WTC11 (cell line): ENCODE results near the gene CIP2A. TPM values are rescaled to one million over a fixed set of nuclear protein-coding genes. Genes with fewer than 3 reads are reported as not detected.

Source experiments
- ATAC-seq: fragments of 200-7000 bp; cut with Tn5 transposase; 2 replicates; pipeline ENCODE4 v1.10.0; 2021; ENCODE audit warnings: mild to moderate bottlenecking, moderate library complexity
- Bru-seq: library from RNA; stranded (reverse); fragments of 400-500 nt; gene quantifications from one replicate; lab custom pipeline; 2021; lab: Mats Ljungman, UMichigan
- CTCF ChIA-PET: fragments of 300-600 bp; sonication (Branson Sonifier 250); formaldehyde crosslinking; loops from one replicate; lab custom pipeline; 2021; ENCODE audit warnings: antibody characterized with exemption; lab: Charles Lee
- POLR2A ChIA-PET: fragments of 350-600 bp; sonication (Branson Sonifier 250); formaldehyde crosslinking; loops from one replicate; lab custom pipeline; 2021; ENCODE audit warnings: antibody characterized with exemption; lab: Charles Lee
- DNase-seq: peaks from one replicate; pipeline ENCODE4 v3.0.0; 2021; ENCODE audit warnings: low spot score
- H3K27ac Mint-ChIP-seq: 2 replicates; pipeline ENCODE4 v1.8.0; 2021; ENCODE audit warnings: mixed read lengths
- H3K27me3 Mint-ChIP-seq: 2 replicates; pipeline ENCODE4 v1.8.0; 2021; ENCODE audit warnings: low read depth, mild to moderate bottlenecking, moderate library complexity, mixed read lengths
- H3K36me3 Mint-ChIP-seq: 2 replicates; pipeline ENCODE4 v1.8.0; 2021; ENCODE audit warnings: mixed read lengths
- H3K4me1 Mint-ChIP-seq: 2 replicates; pipeline ENCODE4 v1.8.0; 2022; ENCODE audit warnings: mixed read lengths
- H3K4me3 Mint-ChIP-seq: 2 replicates; pipeline ENCODE4 v1.8.0; 2021; ENCODE audit warnings: mild to moderate bottlenecking, moderate library complexity, mixed read lengths
- H3K9me3 Mint-ChIP-seq: 2 replicates; pipeline ENCODE4 v1.8.0; 2021; ENCODE audit warnings: mixed read lengths
- AFF4 ChIP-seq: sonication (generic); formaldehyde crosslinking; IDR thresholded peaks from 2 replicates; pipeline ENCODE4 v1.8.1; 2023; ENCODE audit warnings: mild to moderate bottlenecking, missing genetic modification reagents, borderline replicate concordance
- CDX4 ChIP-seq: fragments of 250-450 bp; sonication (Bioruptor Pico); IDR thresholded peaks from 2 replicates; pipeline ENCODE4 v1.9.0; 2021; ENCODE audit warnings: moderate library complexity, mild to moderate bottlenecking, inconsistent platforms, borderline replicate concordance
- E2F4 ChIP-seq: sonication (generic); formaldehyde crosslinking; IDR thresholded peaks from 2 replicates; pipeline ENCODE4 v1.8.1; 2022; ENCODE audit warnings: low read depth, mild to moderate bottlenecking, moderate library complexity, missing genetic modification reagents, borderline replicate concordance
- GABPB1 ChIP-seq: sonication (generic); formaldehyde crosslinking; IDR thresholded peaks from 2 replicates; pipeline ENCODE4 v1.8.1; 2023; ENCODE audit warnings: mild to moderate bottlenecking, missing genetic modification reagents
- JAZF1 ChIP-seq: fragments of 250-450 bp; sonication (Bioruptor Pico); IDR thresholded peaks from 2 replicates; pipeline ENCODE4 v1.9.0; 2021; ENCODE audit warnings: moderate library complexity, mild to moderate bottlenecking, inconsistent platforms
- NR1H2 ChIP-seq: sonication (generic); formaldehyde crosslinking; IDR thresholded peaks from 2 replicates; pipeline ENCODE4 v1.9.0; 2021; ENCODE audit warnings: mild to moderate bottlenecking, moderate library complexity, missing genetic modification reagents
- NR3C1 ChIP-seq: sonication (generic); formaldehyde crosslinking; conservative IDR thresholded peaks from 2 replicates; pipeline ENCODE4 v1.8.1; 2023; ENCODE audit warnings: low read depth, mild to moderate bottlenecking, missing genetic modification reagents
- SMAD4 ChIP-seq: sonication (generic); formaldehyde crosslinking; IDR thresholded peaks from 2 replicates; pipeline ENCODE4 v1.8.0; 2022; ENCODE audit warnings: mild to moderate bottlenecking, missing genetic modification reagents
- STAT6 ChIP-seq: sonication (generic); formaldehyde crosslinking; conservative IDR thresholded peaks from 2 replicates; pipeline ENCODE4 v1.8.1; 2023; ENCODE audit warnings: mild to moderate bottlenecking, low read depth, missing genetic modification reagents, moderate library complexity
- USF2 ChIP-seq: sonication (generic); formaldehyde crosslinking; IDR thresholded peaks from 2 replicates; pipeline ENCODE4 v1.8.1; 2023; ENCODE audit warnings: mild to moderate bottlenecking, missing genetic modification reagents, moderate library complexity
- ZBTB21 ChIP-seq: sonication (generic); formaldehyde crosslinking; IDR thresholded peaks from 2 replicates; pipeline ENCODE4 v1.8.1; 2023; ENCODE audit warnings: mild to moderate bottlenecking, missing genetic modification reagents, borderline replicate concordance
- ZBTB43 ChIP-seq: sonication (generic); formaldehyde crosslinking; IDR thresholded peaks from 2 replicates; pipeline ENCODE4 v1.8.1; 2023; ENCODE audit warnings: mild to moderate bottlenecking, missing genetic modification reagents
- ZNF281 ChIP-seq: sonication (generic); formaldehyde crosslinking; IDR thresholded peaks from 2 replicates; pipeline ENCODE4 v1.8.0; 2023; ENCODE audit warnings: mild to moderate bottlenecking, missing genetic modification reagents
- ZNF416 ChIP-seq: fragments of 250-450 bp; sonication (Bioruptor Pico); IDR thresholded peaks from 2 replicates; pipeline ENCODE4 v1.9.0; 2021; ENCODE audit warnings: mild to moderate bottlenecking, inconsistent platforms
- ZNF423 ChIP-seq: fragments of 250-450 bp; sonication (Bioruptor Pico); IDR thresholded peaks from 2 replicates; pipeline ENCODE4 v2.1.2; 2022; ENCODE audit warnings: mild to moderate bottlenecking, moderate library complexity
- ZNF512 ChIP-seq: sonication (generic); formaldehyde crosslinking; IDR thresholded peaks from 2 replicates; pipeline ENCODE4 v1.8.1; 2022; ENCODE audit warnings: missing genetic modification reagents, borderline replicate concordance
- long read RNA-seq, 3 experiments: library from RNA in 1 of 3; library from capped mRNA in 1 of 3; library from polyadenylated mRNA in 1 of 3; unstranded in 2 of 3; stranded (forward) in 1 of 3; transcript quantifications; one replicate each; pipeline ENCODE4 v2.0.0, GENCODE V29; 2021
- total RNA-seq: library from RNA; stranded (reverse); gene quantifications from 3 replicates; pipeline ENCODE4 v1.2.3, GENCODE V29; 2021

The CIP2A gene
- 29.3 to 32.8 TPM (median 32.0 TPM) in 3 replicates for total RNA-seq
- percentile 94 among the genes with signal in this experiment for Bru-seq, nascent RNA
- long read RNA-seq, experiment 1, full-length matches to known transcripts: 26 of 49 reads
- long read RNA-seq, experiment 1, partial matches to known transcripts: 13 of 49 reads
- long read RNA-seq, experiment 1, other reads (novel, unspliced or antisense): 10 of 49 reads
- long read RNA-seq, experiment 2, full-length matches to known transcripts: 3 of 16 reads
- long read RNA-seq, experiment 2, partial matches to known transcripts: 9 of 16 reads
- long read RNA-seq, experiment 2, other reads (novel, unspliced or antisense): 4 of 16 reads
- long read RNA-seq, experiment 3, full-length matches to known transcripts: 1 of 6 reads
- long read RNA-seq, experiment 3, partial matches to known transcripts: 4 of 6 reads
- long read RNA-seq, experiment 3, other reads (novel, unspliced or antisense): 1 of 6 reads

GRCh38 chr3:108589081-108589997, at the start of gene CIP2A, which contains the start of gene DZIP3:
Gene CIP2A, minus strand, starts transcription at chr3:108589438. Its CDS starts 63 bp downstream, at chr3:108589375.
Gene DZIP3, plus strand, starts transcription at chr3:108589722. Its CDS starts 15,685 bp downstream, at chr3:108605407.
- peak; percentile 99 for ATAC-seq
- CTCF ChIA-PET: interaction anchor here (0.7 to 2.0 kb wide), 5 partner anchors 9 to 326 kb away, joined by 3 to 6 read pairs (median 5); no protein-coding TSS in a partner anchor
- peak; percentile 97 for DNase-seq
- H3K9me3 Mint-ChIP-seq: no peaks in the 10 kb centered on the region
- H3K27me3 Mint-ChIP-seq: no peaks in the 10 kb centered on the region
- H3K4me3 Mint-ChIP-seq: peak within 1 kb of the TSS; percentile 98
- H3K4me1 Mint-ChIP-seq: peaks cover 37% of the 10 kb centered on the region
- peak within 1 kb of the TSS; percentile 99 for H3K27ac Mint-ChIP-seq
- POLR2A ChIA-PET: interaction anchor here (0.6 to 1.7 kb wide), 7 partner anchors 9 to 473 kb away, joined by 3 to 13 read pairs (median 3); partner anchors contain the start of gene IFT57
- peaks cover 6% of the 10 kb centered on the region for H3K36me3 Mint-ChIP-seq
- TF ChIP-seq ZBTB43 (0 out of 2 replicates have a peak, but pooled peaks have one; percentile 24), CDX4 (CRISPR knock-in tag) (no peak), ZBTB21 (CRISPR knock-in tag) (no peak), ZNF416 (no peak), JAZF1 (CRISPR knock-in tag) (no peak), E2F4 (CRISPR knock-in tag) (peak; percentile 33; the same call in 1 of the 2 replicates), GABPB1 (CRISPR knock-in tag) (peak; percentile 37; the same call in 1 of the 2 replicates), AFF4 (CRISPR knock-in tag) (no peak; the same call in 1 of the 2 replicates), ZNF281 (CRISPR knock-in tag) (0 out of 2 replicates have a peak, but pooled peaks have one; percentile 49), USF2 (CRISPR knock-in tag) (no peak), NR3C1 (no peak), ZNF512 (CRISPR knock-in tag) (no peak), SMAD4 (no peak), NR1H2 (CRISPR knock-in tag) (no peak), STAT6 (CRISPR knock-in tag) (no peak), ZNF423 (CRISPR knock-in tag) (no peak)
